IPS DF 19.7 (cell line): ENCODE results near the gene SIK1.
"Not testable (repeated sequence)": the region's sequence is repeated elsewhere in the genome, so short reads cannot be mapped to it uniquely, and the experiment has no call there.

Experiments
- DNase-seq: peaks from one replicate; pipeline ENCODE4 v3.0.0-alpha.2; 2013; ENCODE audit warnings: low read depth, low spot score

SIK1 gene

GRCh38 chr21:43426404-43427241 is at the start of gene SIK1:
TSS of gene SIK1 (minus strand) at chr21:43427131. CDS start at chr21:43426178, 953 bp downstream.
- DNase-seq: not testable (repeated sequence)

- not testable (repeated sequence) for DNase-seq
Measured at GRCh38 chr21:43471597-43472242, 44.8 kb upstream of the SIK1 start.

GRCh38 chr21:43469719-43470458 is 43.0 kb upstream of the SIK1 start:
- not testable (repeated sequence) for DNase-seq

- no peak for DNase-seq
Measured at GRCh38 chr21:43467785-43468184, 40.9 kb upstream of the SIK1 start.

- DNase-seq: not testable (repeated sequence)
Measured at GRCh38 chr21:43465159-43465558, 38.2 kb upstream of the SIK1 start.

GRCh38 chr21:43463498-43464261 is 36.7 kb upstream of the SIK1 start:
- not testable (repeated sequence) for DNase-seq

- DNase-seq: not testable (repeated sequence)
Measured at GRCh38 chr21:43462932-43463331, 36.0 kb upstream of the SIK1 start.

GRCh38 chr21:43460475-43460874 is 33.5 kb upstream of the SIK1 start:
- DNase-seq: not testable (repeated sequence)

- not testable (repeated sequence) for DNase-seq
Measured at GRCh38 chr21:43458995-43459394, 32.1 kb upstream of the SIK1 start.

GRCh38 chr21:43456616-43457314 is 29.8 kb upstream of the SIK1 start:
- DNase-seq: not testable (repeated sequence)

GRCh38 chr21:43455717-43456116 is 28.8 kb upstream of the SIK1 start:
- not testable (repeated sequence) for DNase-seq

- not testable (repeated sequence) for DNase-seq
Measured at GRCh38 chr21:43454176-43454575, 27.2 kb upstream of the SIK1 start.

- not testable (repeated sequence) for DNase-seq
Measured at GRCh38 chr21:43451850-43452249, 24.9 kb upstream of the SIK1 start.

- not testable (repeated sequence) for DNase-seq
Measured at GRCh38 chr21:43450287-43450686, 23.4 kb upstream of the SIK1 start.

GRCh38 chr21:43447353-43447977 is 20.5 kb upstream of the SIK1 start:
- not testable (repeated sequence) for DNase-seq

GRCh38 chr21:43446277-43446932 is 19.5 kb upstream of the SIK1 start:
- not testable (repeated sequence) for DNase-seq

GRCh38 chr21:43444524-43444923 is 17.6 kb upstream of the SIK1 start:
- DNase-seq: not testable (repeated sequence)

GRCh38 chr21:43442571-43442970 is 15.6 kb upstream of the SIK1 start:
- DNase-seq: not testable (repeated sequence)
